ENCODE results near the gene PVR.

- TF ChIP-seq CTCF (IDR thresholded peaks at IDR 0.05) (no peak), RCOR1 (IDR thresholded peaks at IDR 0.05; ENCODE audit: low read length) (no peak), POLR2AphosphoS5 (IDR thresholded peaks at IDR 0.05; ENCODE audit: low read depth, low read length) (no peak), GATA2 (CRISPR knock-in tag; IDR thresholded peaks at IDR 0.05) (no peak), TEAD4 (IDR thresholded peaks at IDR 0.05; ENCODE audit: borderline replicate concordance, insufficient read depth) (no peak), MAX (IDR thresholded peaks at IDR 0.05; ENCODE audit: low read depth) (no peak)
- TF ChIP-seq, protein P1, sequence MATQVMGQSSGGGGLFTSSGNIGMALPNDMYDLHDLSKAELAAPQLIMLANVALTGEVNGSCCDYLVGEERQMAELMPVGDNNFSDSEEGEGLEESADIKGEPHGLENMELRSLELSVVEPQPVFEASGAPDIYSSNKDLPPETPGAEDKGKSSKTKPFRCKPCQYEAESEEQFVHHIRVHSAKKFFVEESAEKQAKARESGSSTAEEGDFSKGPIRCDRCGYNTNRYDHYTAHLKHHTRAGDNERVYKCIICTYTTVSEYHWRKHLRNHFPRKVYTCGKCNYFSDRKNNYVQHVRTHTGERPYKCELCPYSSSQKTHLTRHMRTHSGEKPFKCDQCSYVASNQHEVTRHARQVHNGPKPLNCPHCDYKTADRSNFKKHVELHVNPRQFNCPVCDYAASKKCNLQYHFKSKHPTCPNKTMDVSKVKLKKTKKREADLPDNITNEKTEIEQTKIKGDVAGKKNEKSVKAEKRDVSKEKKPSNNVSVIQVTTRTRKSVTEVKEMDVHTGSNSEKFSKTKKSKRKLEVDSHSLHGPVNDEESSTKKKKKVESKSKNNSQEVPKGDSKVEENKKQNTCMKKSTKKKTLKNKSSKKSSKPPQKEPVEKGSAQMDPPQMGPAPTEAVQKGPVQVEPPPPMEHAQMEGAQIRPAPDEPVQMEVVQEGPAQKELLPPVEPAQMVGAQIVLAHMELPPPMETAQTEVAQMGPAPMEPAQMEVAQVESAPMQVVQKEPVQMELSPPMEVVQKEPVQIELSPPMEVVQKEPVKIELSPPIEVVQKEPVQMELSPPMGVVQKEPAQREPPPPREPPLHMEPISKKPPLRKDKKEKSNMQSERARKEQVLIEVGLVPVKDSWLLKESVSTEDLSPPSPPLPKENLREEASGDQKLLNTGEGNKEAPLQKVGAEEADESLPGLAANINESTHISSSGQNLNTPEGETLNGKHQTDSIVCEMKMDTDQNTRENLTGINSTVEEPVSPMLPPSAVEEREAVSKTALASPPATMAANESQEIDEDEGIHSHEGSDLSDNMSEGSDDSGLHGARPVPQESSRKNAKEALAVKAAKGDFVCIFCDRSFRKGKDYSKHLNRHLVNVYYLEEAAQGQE (IDR thresholded peaks at IDR 0.05; ENCODE audit: low read depth, low read length), result no peak
Observed at GRCh38 chr19:44649578-44650145, 6.0 kb downstream of the PVR start.

All from SK-N-SH (cell line).